ENCODE results near the gene RNF187. TPM values are rescaled to one million over a fixed set of nuclear protein-coding genes. Genes with fewer than 3 reads are reported as not detected.

Gene RNF187
- total and polyA plus RNA-seq, 2 of the 4 experiments (the other 2 are of a cell fraction) = 14.0 to 55.4 TPM

GRCh38 chr1:228446852-228447251 is 40.3 kb upstream of the RNF187 start:
- TF ChIP-seq CHD1 (IDR thresholded peaks at IDR 0.05; ENCODE audit: low read depth, low read length) = no peak
- TF ChIP-seq RAD21 (IDR thresholded peaks at IDR 0.05; ENCODE audit: low read length) = no peak
- no peak for TF ChIP-seq BHLHE40 (IDR thresholded peaks at IDR 0.05; ENCODE audit: low read depth, low read length)
- intact Hi-C loops (cut with micrococcal nuclease) (no loop called here), dilution Hi-C loops (cut with HindIII; ENCODE audit: low sequenced_read_pairs, unreplicated experiment) (no loop called here), in situ Hi-C loops (cut with MboI; ENCODE audit: low sequenced_read_pairs) (no loop called here)
- H2AFZ ChIP-seq (replicated peaks; ENCODE audit: low read length, poor library complexity) = no peak overlapping the region
- H4K8ac ChIP-seq (ENCODE audit: low read depth in 2 of 2, low read length in 2 of 2) = no peak overlapping the region
- H3K9me1 ChIP-seq (ENCODE audit: insufficient read depth, low read length) = no peaks in the 10 kb centered on the region
- H2AK9ac ChIP-seq (replicated peaks; ENCODE audit: low read depth, low read length, poor library complexity) = no peak overlapping the region
- H4K5ac ChIP-seq (ENCODE audit: low read depth, low read length) = no peak overlapping the region
- no peak overlapping the region for H2AK5ac ChIP-seq (ENCODE audit: low read depth, low read length)
- WGBS, 2 experiments (ENCODE audit: extremely low coverage in 2 of 2, insufficient read length in 1 of 2) = 71% methylated on average over 4 of the region's 15 CpGs; no CpG with 5 or more reads in 1 of the 2 experiments
- H2BK5ac ChIP-seq (ENCODE audit: low read depth, low read length, poor library complexity, severe bottlenecking) = no peak overlapping the region
- no peaks in the 10 kb centered on the region; the same call in 1 of the 2 replicates for H3K9me3 ChIP-seq (ENCODE audit: control insufficient read depth, insufficient read depth, low read length)
- H3K79me1 ChIP-seq (ENCODE audit: low read depth in 1 of 2, low read length in 2 of 2) = no peaks in the 10 kb centered on the region
- H3K4me2 ChIP-seq (ENCODE audit: low read depth, low read length) = no peak overlapping the region
- ChIA-PET CTCF (no interaction called here), POLR2A (ENCODE audit: unreplicated experiment) (no interaction called here)
- H3K4me1 ChIP-seq (ENCODE audit: control insufficient read depth, insufficient read depth, low read length) = no peaks in the 10 kb centered on the region
- H3K27ac ChIP-seq (ENCODE audit: insufficient read depth, low read length) = no peak overlapping the region
- H4K20me1 ChIP-seq (ENCODE audit: insufficient read depth, low read length) = no peaks in the 10 kb centered on the region
- H2BK120ac ChIP-seq (ENCODE audit: low read depth, low read length) = no peak overlapping the region
- no peak overlapping the region for H3K56ac ChIP-seq (ENCODE audit: extremely low read depth, insufficient read depth, low read length)
- no peak overlapping the region for H4K91ac ChIP-seq (ENCODE audit: insufficient read depth, low read depth, low read length)
- H3K18ac ChIP-seq (ENCODE audit: low read depth, low read length) = no peak overlapping the region
- no peak for DNase-seq
- H2BK15ac ChIP-seq (ENCODE audit: low read depth, low read length) = no peak overlapping the region
- no peak overlapping the region for H3K4ac ChIP-seq (ENCODE audit: low read depth, low read length)
- H3K9ac ChIP-seq (ENCODE audit: low read depth, low read length) = no peak overlapping the region
- no peak overlapping the region for H3K23ac ChIP-seq (ENCODE audit: low read depth, low read length)
- no peaks in the 10 kb centered on the region for H3K36me3 ChIP-seq (ENCODE audit: control insufficient read depth, insufficient read depth, low read length)
- no peak overlapping the region for H3K4me3 ChIP-seq (ENCODE audit: insufficient read depth, low read depth, low read length)
- H3K14ac ChIP-seq (replicated peaks; ENCODE audit: low read depth, low read length) = no peak overlapping the region
- H2BK20ac ChIP-seq (ENCODE audit: low read depth, low read length) = no peak overlapping the region
- BruUV-seq (replicated peaks) = no TSS peak
- H3K27me3 ChIP-seq (ENCODE audit: control insufficient read depth, insufficient read depth, low read length) = peaks cover 34% of the 10 kb centered on the region
- ATAC-seq (ENCODE audit: low read depth) = no peak
